ENCODE results near the gene TMEM132D. TPM values are rescaled to one million over a fixed set of nuclear protein-coding genes. Genes with fewer than 3 reads are reported as not detected.

TMEM132D gene
- polyA plus RNA-seq, 1 donor from 2014 or later, result 1.3 TPM

GRCh38 chr12:129196927-129197326, 706.9 kb downstream of the TMEM132D start:
- H3K79me2 ChIP-seq (replicated peaks; ENCODE audit: insufficient read depth, low read length), result no peaks in the 10 kb centered on the region
- TF ChIP-seq, protein P1, sequence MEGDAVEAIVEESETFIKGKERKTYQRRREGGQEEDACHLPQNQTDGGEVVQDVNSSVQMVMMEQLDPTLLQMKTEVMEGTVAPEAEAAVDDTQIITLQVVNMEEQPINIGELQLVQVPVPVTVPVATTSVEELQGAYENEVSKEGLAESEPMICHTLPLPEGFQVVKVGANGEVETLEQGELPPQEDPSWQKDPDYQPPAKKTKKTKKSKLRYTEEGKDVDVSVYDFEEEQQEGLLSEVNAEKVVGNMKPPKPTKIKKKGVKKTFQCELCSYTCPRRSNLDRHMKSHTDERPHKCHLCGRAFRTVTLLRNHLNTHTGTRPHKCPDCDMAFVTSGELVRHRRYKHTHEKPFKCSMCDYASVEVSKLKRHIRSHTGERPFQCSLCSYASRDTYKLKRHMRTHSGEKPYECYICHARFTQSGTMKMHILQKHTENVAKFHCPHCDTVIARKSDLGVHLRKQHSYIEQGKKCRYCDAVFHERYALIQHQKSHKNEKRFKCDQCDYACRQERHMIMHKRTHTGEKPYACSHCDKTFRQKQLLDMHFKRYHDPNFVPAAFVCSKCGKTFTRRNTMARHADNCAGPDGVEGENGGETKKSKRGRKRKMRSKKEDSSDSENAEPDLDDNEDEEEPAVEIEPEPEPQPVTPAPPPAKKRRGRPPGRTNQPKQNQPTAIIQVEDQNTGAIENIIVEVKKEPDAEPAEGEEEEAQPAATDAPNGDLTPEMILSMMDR (IDR thresholded peaks at IDR 0.05; ENCODE audit: poor library complexity, severe bottlenecking), result no peak
- TF ChIP-seq POLR2AphosphoS5 (IDR thresholded peaks at IDR 0.05), result no peak
- TF ChIP-seq RAD21 (conservative IDR thresholded peaks at IDR 0.05), result no peak
- TF ChIP-seq EZH2 (IDR thresholded peaks at IDR 0.05; ENCODE audit: borderline replicate concordance, insufficient read depth, low read length, poor library complexity, severe bottlenecking), result no peak
- TF ChIP-seq EP300 (conservative IDR thresholded peaks at IDR 0.05; ENCODE audit: poor library complexity, severe bottlenecking), result no peak
- no peak for TF ChIP-seq SMC3 (conservative IDR thresholded peaks at IDR 0.05; ENCODE audit: poor library complexity)
- TF ChIP-seq TAF1 (IDR thresholded peaks at IDR 0.05; ENCODE audit: low read depth), result no peak
- no peak for TF ChIP-seq MXI1 (conservative IDR thresholded peaks at IDR 0.05; ENCODE audit: poor library complexity, severe bottlenecking)
- TF ChIP-seq REST (IDR thresholded peaks at IDR 0.05; ENCODE audit: borderline replicate concordance), result no peak
- no peaks in the 10 kb centered on the region for H3K9me3 ChIP-seq (ENCODE audit: low read length)
- no peaks in the 10 kb centered on the region for H3F3A ChIP-seq (ENCODE audit: insufficient read depth, low read length, poor library complexity, severe bottlenecking)
- H2AFZ ChIP-seq (ENCODE audit: low read depth, low read length), result no peak overlapping the region
- H3K4me2 ChIP-seq (ENCODE audit: low read length), result no peak overlapping the region
- no peaks in the 10 kb centered on the region for H4K20me1 ChIP-seq (ENCODE audit: insufficient read depth)
- no peaks in the 10 kb centered on the region for H3K9me2 ChIP-seq (ENCODE audit: insufficient read depth, low read length)
- no peak overlapping the region for H3K9ac ChIP-seq (ENCODE audit: low read length)
- no peak overlapping the region for H3K27ac ChIP-seq (ENCODE audit: low read length)
- H3K4me3 ChIP-seq (ENCODE audit: low read length), result no peak overlapping the region
- no peaks in the 10 kb centered on the region for H3K27me3 ChIP-seq (ENCODE audit: insufficient read depth, low read depth, low read length)
- H3K36me3 ChIP-seq (ENCODE audit: insufficient read depth, low read length), result no peaks in the 10 kb centered on the region

- Histone ChIP-seq H2AFZ (ENCODE audit: low read depth, low read length) (no peak overlapping the region), H3K4me3 (ENCODE audit: low read length) (no peak overlapping the region), H3K9me3 (ENCODE audit: low read length) (no peaks in the 10 kb centered on the region), H3K36me3 (ENCODE audit: insufficient read depth, low read length) (no peaks in the 10 kb centered on the region), H3F3A (ENCODE audit: insufficient read depth, low read length, poor library complexity, severe bottlenecking) (no peaks in the 10 kb centered on the region), H3K27ac (ENCODE audit: low read length) (no peak overlapping the region), H3K9ac (ENCODE audit: low read length) (no peak overlapping the region), H4K20me1 (ENCODE audit: insufficient read depth) (no peaks in the 10 kb centered on the region), H3K79me2 (replicated peaks; ENCODE audit: insufficient read depth, low read length) (no peaks in the 10 kb centered on the region), H3K9me2 (ENCODE audit: insufficient read depth, low read length) (no peaks in the 10 kb centered on the region), H3K4me2 (ENCODE audit: low read length) (no peak overlapping the region), H3K27me3 (ENCODE audit: insufficient read depth, low read depth, low read length) (no peaks in the 10 kb centered on the region)
- no peak for TF ChIP-seq POLR2AphosphoS5 (IDR thresholded peaks at IDR 0.05)
- no peak for TF ChIP-seq TAF1 (IDR thresholded peaks at IDR 0.05; ENCODE audit: low read depth)
- no peak for TF ChIP-seq EZH2 (IDR thresholded peaks at IDR 0.05; ENCODE audit: borderline replicate concordance, insufficient read depth, low read length, poor library complexity, severe bottlenecking)
- TF ChIP-seq, protein P1 (IDR thresholded peaks at IDR 0.05; ENCODE audit: poor library complexity, severe bottlenecking), result no peak
- no peak for TF ChIP-seq MXI1 (conservative IDR thresholded peaks at IDR 0.05; ENCODE audit: poor library complexity, severe bottlenecking)
- no peak for TF ChIP-seq RAD21 (conservative IDR thresholded peaks at IDR 0.05)
- TF ChIP-seq SMC3 (conservative IDR thresholded peaks at IDR 0.05; ENCODE audit: poor library complexity), result no peak
- no peak for TF ChIP-seq REST (IDR thresholded peaks at IDR 0.05; ENCODE audit: borderline replicate concordance)
- TF ChIP-seq EP300 (conservative IDR thresholded peaks at IDR 0.05; ENCODE audit: poor library complexity, severe bottlenecking), result no peak
Measured at GRCh38 chr12:129195081-129195480, 708.7 kb downstream of the TMEM132D start.

Data from neural cell (in vitro differentiated cells).